GM21723 (cell line): Measurements from ENCODE around the gene ERGIC2.

Source experiments
- ATAC-seq: cut with Tn5 transposase; IDR thresholded peaks from one replicate; pipeline ENCODE4 v1.9.1; 2021; ENCODE audit warnings: mild to moderate bottlenecking, moderate library complexity; ENCODE audit not compliant: unreplicated experiment

Gene ERGIC2

DNA sequence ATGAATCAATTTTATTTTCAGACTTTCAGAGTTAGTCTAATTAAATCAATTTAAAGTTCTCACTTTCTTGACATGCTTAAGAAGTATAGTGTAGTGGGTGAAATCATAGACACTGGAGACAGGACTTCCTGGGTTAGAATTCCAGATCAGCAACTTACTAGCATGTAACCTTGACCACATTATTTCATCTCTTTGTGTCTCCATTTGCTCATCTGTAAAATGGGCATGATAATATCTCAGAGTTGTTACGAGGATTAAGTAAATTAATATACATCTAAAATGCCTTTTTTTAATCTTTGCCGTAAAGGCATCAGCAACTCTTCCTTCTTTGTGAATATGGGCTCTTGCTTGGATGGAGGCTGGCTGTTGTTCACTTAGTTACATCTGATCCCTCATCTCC lies 1.3 kb upstream of the ERGIC2 start:
- no peak for ATAC-seq

DNA sequence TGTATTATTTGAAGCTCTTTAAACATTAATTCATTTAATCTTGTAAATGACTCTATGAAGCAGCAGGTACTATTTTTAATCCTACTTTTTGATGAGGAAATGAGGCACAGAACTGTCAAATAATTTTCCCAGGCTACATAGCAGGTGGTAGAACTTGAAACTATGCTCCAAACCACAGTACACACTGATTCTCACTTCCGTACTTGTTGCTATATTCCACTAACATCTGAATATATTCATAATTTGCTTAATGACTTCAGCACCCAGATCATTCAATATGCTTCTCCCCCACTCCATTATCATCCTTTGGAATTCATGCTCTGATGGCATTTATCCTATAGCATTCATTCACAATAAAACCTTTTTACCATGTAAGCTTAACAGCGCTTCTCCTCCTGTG lies 4.9 kb downstream of the ERGIC2 start:
- ATAC-seq: no peak

DNA sequence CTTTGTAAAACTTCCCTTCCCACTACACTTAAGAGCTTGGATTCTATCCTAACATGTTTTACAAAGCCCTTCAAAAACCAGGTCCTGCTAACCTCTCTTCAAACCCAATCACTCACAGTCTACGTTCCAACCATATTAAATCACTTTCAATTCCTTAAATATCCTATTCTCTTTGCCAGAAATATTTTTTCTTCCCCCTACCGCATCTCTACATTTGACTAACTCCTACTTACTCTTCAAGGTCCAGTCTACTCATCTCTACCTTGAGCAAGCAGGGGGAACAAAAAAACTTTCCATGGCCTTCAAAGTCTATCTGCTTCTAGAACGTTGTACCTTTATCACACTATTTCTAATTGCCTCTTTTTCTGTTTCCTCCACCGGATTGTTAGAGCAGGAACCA lies 6.1 kb downstream of the ERGIC2 start:
- no peak for ATAC-seq

DNA sequence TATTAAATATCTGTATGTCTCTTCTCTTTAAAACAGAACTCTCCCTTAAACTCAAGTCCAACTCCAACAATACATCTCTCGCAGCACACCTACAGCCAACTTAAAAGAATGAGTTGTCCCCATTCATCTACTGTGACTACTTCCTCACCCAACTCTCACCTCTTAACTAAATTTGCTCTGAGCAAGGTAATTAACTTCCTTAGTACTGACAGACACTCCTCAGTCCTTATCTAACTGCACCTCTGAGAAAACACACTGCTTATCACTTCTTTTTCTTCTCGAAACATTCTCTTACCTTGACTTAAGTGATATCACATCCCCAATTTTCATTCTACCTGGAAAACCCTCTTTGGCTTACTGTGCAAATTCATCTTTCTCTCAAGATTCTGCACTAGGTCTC lies 7.0 kb downstream of the ERGIC2 start:
- ATAC-seq: no peak

DNA sequence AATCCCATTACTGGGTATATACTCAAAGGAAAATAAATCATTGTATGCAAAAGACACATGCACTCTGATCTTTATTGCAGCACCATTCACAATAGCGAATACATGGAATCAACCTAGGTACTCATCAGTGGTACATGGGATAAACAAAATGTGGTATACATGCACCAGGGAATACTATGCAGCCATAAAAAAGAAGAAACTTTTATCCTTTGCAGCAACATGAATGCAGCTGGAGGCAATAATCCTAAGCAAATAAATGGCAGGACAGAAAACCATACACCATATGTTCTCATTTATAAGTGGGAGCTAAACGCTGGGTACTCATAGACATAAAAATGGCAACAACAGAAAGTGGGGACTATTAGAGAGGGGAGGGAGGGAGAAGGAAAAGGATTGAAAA lies 15.9 kb downstream of the ERGIC2 start:
- ATAC-seq: no peak

DNA sequence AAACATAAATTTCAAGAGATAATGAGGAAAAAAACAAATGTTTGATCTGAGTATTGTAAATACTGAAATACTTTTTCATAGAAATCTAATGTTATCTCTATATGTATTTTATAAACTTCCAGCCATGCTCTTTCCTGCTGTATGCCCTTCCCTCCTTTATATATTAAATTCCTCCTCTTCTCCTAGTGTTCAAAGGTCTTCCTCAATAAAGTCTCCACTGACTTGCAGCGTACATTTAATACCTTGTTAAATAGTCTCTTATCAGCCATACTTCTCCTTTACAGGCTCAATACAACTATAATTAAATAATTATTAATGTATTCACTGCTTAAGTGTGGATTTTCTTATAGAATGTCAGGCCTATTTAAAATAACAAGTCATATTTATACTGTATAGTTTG lies 26.0 kb downstream of the ERGIC2 start:
- ATAC-seq: no peak

DNA sequence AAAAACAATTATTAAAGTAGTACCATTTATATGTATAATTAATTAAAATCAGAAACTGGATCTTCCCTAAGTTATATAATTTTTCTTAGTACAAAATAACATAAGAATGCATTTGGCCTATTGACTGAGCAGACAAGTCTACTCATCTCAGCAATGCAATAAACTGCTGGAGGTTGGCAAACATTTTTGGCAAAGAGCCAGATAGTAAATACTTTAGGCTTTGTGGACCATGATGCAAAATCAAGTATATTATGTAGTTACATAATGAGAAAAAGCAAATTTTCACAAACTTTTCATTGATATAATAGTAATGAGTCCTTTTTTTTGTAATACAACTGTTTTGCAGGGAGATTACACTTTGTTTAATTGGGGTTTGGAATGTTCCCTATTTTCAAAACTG lies 30.9 kb downstream of the ERGIC2 start:
- ATAC-seq: no peak

DNA sequence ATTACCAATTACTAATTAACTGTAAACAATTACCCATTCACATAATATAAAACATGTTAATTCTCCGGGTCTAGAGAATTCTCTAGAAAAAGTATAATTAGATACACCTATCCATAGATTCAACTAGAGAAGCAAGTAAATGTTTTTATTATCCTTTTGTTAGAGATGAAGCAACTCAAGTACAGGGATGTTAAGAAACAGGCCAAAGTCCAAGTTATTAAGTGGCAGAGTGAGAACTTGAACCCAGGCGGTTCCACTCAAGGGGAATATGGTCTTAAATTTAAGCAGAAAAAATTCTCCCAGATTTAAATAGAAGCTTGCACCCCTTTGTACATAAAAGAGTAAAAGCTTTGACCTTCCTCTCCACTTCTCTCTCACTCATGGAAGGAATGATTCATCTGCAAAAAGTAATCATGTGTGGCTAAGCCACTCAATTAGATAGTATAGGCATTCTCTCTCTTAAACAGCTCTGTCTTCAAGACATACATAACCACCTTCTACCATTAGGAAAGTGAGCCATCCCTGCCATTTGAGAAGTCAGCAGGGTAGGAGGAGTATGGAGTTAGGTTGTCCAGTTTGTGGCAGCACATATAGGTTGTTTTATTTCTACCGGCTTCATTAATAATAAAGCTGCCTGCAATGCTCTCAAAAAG lies 34.1 kb downstream of the ERGIC2 start:
- no peak for ATAC-seq

DNA sequence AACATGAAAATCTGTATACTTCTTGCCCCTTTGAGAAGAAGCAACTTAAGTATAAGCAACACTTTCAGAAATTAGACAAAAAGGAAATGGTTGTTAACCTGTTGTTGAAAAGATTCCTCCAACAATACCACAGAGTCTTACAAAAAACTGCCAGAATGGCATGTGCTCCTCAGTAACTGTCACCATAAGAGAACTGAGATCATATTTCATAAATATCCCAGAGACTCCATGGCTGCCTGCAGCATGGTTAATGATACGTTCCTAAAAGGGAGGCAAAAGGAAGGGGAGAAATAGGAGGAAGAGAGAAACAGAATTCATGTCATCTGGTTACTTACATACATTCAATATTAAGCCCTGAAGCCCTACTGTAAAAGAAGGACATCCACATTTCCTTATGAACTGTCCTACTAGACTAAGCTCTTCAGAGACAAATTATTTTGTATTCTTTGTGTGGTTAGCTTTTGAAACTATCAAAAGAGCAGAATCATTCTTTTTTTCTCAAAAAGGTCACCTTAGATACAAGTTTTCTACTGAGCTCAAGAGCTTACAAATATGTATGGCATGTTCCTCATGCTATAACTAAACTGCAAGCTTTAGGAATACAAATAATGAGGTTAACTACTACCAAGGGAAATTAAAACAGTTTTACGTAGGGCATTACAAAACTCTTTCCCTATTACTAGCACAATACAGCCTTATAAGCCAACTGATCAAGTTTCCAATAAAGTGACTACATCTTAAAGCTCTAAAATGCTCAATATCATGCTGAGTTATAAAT lies 37.8 kb downstream of the ERGIC2 start:
- ATAC-seq: no peak

DNA sequence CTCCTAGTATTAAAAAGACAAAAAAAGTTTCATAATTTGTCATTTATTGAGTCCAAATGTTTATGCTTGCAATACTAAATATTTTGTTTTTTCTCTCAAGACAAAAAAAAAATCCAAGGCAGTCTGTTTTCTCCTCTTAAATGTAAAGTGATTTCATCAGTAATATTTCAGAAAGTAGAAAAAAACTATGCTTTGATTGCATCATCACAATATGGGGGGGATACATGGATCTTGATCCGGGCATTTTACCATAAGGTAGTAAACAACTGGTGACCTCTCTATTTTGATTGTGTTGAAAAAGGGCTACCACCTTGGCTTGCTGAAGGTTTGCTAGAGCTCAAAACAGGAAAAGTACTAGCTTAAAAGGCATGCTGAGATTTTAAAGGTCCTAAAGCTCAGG lies 43.6 kb downstream of the ERGIC2 start:
- ATAC-seq: no peak

DNA sequence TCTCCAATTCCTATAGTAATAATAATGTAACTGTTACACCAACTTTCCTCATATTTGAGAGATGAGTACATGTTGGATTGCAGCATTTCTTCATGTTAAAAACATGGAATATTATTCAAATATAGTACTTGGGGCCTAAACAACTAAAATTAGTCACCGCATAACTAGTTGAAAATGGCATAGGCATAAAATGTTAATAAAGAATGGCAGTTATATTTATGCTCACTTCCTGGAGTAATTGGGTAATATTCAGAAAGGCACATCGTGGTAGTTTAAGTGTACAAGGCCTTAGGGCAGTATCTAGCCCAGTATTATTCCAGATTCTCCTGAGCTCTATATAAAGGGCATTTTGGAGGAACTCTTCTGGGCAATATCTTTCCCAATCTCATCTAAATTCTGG lies 46.0 kb downstream of the ERGIC2 start:
- ATAC-seq: no peak

DNA sequence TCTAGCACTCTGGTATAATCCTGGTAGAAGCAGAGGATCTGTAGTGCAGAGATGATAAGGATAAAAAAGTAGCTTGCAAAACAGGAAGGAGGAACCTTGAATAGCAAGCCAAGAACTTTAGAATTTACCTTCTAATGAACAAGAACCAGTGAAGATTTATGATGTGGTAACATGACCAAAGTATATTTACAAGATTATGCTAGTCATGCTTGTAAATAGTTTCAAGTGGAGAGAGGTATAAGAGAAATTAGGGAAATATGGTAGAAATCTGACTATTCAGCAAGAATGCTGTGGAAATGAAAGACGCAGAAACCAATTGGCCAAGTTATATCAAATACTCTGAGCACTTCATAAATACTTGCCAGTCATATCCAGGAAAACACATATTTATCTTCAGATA lies 47.8 kb downstream of the ERGIC2 start:
- ATAC-seq: no peak

DNA sequence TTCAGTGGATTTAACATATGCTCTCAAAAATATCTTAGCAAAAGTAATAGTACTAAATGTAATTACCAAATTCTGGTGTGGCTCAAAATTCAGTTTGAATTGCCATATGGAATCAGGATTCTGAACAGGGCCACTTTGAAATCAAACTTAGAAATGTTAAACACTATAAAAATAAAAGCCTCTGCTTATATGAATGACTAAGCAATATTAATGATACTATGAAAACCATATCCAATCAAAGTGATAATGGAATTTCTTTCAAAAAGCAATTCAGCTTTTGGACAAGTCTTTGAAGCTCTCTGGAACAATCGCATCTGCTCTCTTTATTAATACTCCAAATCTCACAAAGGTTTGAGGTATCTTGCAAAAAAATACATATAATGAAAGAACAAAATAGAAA lies 51.6 kb downstream of the ERGIC2 start:
- ATAC-seq: no peak

DNA sequence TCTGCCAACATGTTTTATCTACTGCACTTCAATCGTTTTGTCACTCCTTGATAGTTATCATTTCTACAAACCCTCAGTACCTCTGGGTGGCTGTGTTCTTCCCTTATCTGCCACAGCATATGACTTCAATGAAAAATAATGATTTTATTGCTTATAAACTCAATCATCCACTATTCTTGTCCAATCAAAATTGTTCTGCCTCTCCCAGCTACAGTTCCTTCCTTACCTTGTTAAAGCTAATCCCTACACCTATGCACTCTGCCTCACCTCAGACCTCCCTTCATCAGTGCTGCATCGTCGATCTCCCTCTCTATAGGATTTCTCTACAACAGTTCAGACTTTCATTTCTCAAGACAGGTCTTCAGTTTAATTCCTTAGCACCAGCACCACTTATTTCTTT lies 58.8 kb downstream of the ERGIC2 start:
- ATAC-seq: no peak

DNA sequence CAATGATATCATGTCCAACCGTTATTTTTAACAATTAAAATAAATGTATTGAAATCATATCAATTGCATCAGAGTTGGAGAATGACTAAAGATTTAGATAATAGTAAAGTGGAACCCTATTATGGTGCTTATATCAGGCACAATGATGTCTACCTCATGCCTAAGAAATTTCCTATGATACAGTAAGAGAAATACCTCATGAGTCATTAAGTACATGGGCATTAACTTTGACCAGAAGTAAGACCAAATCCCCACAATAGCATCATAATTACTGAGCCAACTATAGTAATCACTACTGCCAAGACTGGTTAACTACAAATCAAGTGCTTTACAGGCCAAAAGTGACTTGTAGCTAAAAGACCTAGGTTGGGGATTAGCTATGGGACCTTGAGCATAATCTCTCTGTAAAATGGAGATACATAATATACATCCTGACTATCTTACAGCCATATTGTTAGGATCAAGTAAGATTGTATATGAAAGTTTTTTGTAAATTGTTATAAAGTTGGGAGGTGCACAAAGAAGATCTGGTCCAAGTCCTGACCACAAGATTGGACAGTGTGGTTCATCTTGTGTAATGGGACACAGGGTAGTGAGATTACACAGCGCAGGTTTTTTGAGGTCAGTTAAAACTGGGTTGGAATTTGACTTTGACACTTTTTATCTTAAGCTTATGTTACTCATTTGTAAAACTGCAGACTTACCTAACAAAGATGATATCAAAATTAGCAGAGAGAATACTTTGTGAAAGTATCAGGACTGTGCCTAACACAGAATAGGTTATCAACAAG lies 60.5 kb downstream of the ERGIC2 start:
- no peak for ATAC-seq

DNA sequence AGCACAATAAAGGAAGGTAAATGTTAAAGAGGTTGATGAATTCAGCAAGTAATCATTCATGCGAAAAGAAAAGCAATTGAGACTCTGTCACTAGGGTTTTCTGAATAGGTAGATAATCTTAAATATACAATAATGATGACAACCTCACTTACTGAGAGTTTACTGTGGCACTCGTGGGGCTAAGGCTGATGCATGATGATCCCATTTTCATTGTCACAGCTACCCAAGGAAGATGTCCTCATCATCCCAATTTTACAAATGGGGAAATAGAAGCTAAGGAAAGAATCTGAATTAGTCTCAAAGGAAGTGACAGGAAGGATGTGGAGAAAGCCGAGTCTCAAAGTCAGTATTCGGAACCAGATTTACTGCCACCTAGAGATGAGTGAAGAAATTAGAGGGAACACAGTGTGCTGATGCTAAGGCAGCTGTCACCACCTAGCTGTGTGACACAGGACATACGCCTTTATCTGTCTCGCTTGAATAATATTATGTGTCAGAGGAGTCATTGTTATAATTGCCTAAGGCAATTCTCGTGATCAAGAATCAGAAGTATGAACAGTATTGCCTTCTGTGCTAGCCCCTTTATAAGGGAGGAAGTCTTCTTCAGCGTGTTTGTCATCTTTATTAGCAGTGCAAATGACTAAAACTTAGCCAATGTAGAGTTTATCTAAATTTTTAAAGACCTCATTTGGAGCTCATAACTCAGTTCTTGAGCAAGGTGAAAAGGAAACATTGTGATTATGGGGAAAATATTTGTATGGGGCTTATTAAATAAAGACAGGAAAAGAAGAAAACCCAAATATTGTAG lies 63.2 kb downstream of the ERGIC2 start:
- ATAC-seq: peak; percentile 99

DNA sequence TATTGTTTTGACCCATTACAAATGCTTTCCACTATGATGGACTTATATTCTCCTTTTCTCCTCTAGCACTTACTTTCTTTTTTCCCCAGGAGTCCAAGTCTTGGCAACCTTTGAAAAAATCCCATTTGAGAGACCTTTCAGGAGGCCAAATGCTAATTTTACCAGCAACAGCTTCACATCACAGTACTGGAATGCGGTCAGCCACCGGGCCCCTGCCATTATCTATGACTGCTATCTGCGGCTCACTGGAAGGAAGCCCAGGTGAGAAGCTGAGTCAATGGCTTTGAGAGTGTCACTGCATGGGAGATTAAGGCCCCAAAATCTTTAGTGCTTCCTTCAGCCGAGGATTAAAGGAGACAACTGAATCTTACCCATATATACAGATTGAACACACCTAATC lies 64.2 kb downstream of the ERGIC2 start:
- no peak for ATAC-seq

DNA sequence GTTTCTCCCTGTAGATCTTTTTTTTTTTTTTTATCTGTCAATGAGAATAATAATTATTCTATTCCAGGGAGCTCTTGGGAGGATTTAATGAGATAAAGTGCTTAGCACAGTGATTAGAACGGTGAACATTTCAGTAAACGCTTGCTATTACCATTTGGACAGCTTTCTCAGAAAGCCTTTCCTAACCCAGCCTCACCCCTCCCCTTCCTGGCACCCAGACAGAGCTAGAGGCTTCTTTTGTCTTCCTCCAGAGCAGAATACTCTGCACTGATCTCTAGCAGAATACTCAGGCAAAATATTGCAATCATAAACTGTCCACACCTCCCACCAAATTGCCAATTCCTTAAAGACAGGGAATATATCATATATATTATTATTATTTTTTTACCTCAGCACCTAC lies 66.6 kb downstream of the ERGIC2 start:
- ATAC-seq: no peak

DNA sequence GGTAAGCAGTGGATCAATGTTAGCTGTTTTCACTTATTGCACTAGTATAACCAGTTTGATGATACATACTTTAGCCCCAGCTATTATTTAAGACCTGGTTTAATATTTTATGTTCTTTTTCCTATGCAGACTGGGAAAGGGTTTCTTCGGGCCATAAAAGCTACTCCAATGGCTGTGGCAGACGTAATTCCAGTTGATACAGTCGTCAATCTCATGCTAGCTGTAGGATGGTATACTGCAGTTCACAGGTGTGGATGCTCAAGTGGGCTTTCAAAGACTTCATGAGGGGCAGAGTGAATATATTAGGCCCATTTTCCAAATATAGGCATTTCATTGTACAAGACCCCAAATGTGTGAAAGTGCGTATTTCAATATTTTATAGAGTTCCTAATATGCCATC lies 70.1 kb downstream of the ERGIC2 start:
- ATAC-seq: no peak

DNA sequence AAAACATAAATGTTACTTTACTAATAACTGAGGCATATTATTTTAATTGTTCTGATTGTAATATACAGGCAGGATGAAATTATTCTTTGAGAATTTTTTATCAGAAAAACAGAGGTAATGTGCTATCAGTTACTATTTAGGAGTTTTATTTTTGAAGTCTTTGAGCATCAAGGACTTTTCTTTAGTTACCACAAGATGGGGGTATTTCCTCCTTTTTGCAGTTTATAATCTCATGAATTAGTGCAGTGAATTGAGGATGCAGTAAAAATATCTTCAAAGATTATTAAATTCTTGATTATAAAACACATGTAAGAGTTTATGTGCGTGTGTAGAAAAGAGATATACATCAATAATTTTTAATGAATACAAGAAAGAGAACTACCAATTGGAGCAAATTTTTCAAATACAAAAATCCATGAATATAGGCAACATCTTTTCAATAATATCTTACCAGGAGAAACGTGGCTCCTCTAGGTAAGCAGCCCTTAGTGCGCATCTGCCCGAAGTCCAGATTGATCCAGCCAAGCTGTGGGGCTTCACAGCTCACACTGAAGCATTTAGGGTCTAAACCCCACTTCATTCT lies 71.6 kb downstream of the ERGIC2 start:
- ATAC-seq: no peak

DNA sequence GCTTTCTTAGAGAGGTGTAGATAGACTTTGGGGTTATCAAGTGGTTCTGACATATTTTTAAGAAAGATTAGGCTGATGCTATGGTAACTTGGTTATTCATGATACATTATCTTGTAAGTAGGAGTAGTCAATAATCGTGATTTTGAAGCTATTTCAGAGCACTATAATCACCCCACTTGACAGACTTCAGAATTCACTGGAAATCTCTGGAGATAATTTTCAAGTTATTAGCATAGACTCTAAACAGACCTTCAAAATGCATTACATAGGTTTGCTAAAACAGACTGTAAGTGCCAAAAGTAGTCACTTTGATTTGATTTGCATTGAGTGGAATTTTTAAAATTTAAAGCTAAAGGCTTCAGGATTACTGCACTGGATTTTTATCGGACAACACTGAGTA lies 74.3 kb downstream of the ERGIC2 start:
- ATAC-seq: no peak
